Neural cell (in vitro differentiated cells): ENCODE results near the gene TBP.

Experiments used
- EP300 ChIP-seq: fragments of 450-650 bp; conservative IDR thresholded peaks from 2 replicates; pipeline ENCODE4 v1.6.1; 2014; ENCODE audit warnings: antibody characterized with exemption, mild to moderate bottlenecking, moderate library complexity; ENCODE audit not compliant: poor library complexity, severe bottlenecking
- POLR2AphosphoS5 ChIP-seq: IDR thresholded peaks from 2 replicates; pipeline ENCODE4 v1.6.1; 2012
- TF ChIP-seq, protein P1 (sequence below): fragments of 450-650 bp; IDR thresholded peaks from 2 replicates; pipeline ENCODE4 v1.5.1; 2014; ENCODE audit warnings: antibody characterized with exemption, mild to moderate bottlenecking, moderate library complexity; ENCODE audit not compliant: poor library complexity, severe bottlenecking
- TF ChIP-seq, protein P2 (sequence below): IDR thresholded peaks from 2 replicates; pipeline ENCODE4 v1.6.1; 2012; ENCODE audit warnings: borderline replicate concordance

DNA sequence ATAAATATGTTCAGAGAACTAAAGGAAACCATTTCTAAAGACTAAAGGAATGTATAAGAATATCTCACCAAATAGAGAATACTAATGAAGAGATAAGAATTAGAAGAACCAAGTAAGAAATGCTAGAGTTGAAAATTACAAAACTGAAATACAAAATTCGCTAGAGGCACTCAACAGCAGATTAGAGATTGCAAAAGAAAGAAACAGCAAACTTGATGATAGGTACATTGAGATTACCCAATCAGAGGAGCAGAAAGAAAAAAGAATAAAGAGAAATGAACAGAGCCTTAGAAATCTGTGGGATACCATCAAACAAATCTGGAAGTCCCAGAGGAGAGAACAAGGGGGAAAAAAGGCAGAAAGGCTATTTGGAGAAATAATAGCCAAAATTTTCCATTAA is 36.6 kb downstream of the TBP start:
- TF ChIP-seq, protein P1, sequence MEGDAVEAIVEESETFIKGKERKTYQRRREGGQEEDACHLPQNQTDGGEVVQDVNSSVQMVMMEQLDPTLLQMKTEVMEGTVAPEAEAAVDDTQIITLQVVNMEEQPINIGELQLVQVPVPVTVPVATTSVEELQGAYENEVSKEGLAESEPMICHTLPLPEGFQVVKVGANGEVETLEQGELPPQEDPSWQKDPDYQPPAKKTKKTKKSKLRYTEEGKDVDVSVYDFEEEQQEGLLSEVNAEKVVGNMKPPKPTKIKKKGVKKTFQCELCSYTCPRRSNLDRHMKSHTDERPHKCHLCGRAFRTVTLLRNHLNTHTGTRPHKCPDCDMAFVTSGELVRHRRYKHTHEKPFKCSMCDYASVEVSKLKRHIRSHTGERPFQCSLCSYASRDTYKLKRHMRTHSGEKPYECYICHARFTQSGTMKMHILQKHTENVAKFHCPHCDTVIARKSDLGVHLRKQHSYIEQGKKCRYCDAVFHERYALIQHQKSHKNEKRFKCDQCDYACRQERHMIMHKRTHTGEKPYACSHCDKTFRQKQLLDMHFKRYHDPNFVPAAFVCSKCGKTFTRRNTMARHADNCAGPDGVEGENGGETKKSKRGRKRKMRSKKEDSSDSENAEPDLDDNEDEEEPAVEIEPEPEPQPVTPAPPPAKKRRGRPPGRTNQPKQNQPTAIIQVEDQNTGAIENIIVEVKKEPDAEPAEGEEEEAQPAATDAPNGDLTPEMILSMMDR = no peak
- TF ChIP-seq EP300 (no peak), POLR2AphosphoS5 (no peak)
- TF ChIP-seq, protein P2, sequence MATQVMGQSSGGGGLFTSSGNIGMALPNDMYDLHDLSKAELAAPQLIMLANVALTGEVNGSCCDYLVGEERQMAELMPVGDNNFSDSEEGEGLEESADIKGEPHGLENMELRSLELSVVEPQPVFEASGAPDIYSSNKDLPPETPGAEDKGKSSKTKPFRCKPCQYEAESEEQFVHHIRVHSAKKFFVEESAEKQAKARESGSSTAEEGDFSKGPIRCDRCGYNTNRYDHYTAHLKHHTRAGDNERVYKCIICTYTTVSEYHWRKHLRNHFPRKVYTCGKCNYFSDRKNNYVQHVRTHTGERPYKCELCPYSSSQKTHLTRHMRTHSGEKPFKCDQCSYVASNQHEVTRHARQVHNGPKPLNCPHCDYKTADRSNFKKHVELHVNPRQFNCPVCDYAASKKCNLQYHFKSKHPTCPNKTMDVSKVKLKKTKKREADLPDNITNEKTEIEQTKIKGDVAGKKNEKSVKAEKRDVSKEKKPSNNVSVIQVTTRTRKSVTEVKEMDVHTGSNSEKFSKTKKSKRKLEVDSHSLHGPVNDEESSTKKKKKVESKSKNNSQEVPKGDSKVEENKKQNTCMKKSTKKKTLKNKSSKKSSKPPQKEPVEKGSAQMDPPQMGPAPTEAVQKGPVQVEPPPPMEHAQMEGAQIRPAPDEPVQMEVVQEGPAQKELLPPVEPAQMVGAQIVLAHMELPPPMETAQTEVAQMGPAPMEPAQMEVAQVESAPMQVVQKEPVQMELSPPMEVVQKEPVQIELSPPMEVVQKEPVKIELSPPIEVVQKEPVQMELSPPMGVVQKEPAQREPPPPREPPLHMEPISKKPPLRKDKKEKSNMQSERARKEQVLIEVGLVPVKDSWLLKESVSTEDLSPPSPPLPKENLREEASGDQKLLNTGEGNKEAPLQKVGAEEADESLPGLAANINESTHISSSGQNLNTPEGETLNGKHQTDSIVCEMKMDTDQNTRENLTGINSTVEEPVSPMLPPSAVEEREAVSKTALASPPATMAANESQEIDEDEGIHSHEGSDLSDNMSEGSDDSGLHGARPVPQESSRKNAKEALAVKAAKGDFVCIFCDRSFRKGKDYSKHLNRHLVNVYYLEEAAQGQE = no peak
